Measurements from ENCODE around the gene ARFIP1.

The ARFIP1 gene

DNA sequence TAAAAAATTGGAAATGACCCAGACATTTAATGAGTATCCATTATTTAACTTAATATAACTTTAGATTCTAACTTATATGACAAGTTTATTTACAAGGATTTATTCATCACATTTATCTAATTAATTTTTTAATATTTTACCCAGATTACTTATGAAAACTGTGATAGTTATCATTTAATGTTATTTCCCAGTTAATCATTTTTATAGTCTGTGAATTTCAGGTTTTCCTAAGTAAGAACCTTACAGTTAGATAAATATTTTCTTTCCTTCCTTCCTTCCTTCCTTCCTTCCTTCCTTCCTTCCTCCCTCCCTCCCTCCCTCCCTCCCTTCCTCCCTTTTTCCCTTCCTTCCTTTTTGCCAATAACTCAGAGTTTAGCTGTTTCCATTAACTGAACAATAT is 141.5 kb downstream of the ARFIP1 start:
- H3K4ac ChIP-seq (ENCODE audit: low read depth, low read length), result no peak overlapping the region
- no peak for DNase-seq
- no peak overlapping the region for H2BK5ac ChIP-seq (ENCODE audit: low read length)
- H4K8ac ChIP-seq (ENCODE audit: low read depth, low read length), result no peak overlapping the region
- no peak overlapping the region for H3K4me2 ChIP-seq (ENCODE audit: low read length)
- H3K9ac ChIP-seq (ENCODE audit: low read length), result no peak overlapping the region
- H3K4me1 ChIP-seq (ENCODE audit: control insufficient read depth, low read depth, low read length), result no peaks in the 10 kb centered on the region
- H3K79me1 ChIP-seq (ENCODE audit: low read length), result no peaks in the 10 kb centered on the region
- H3K56ac ChIP-seq (ENCODE audit: low read length), result no peak overlapping the region
- no peak overlapping the region for H4K5ac ChIP-seq (ENCODE audit: low read length)
- no peak overlapping the region for H3K23ac ChIP-seq (ENCODE audit: low read length)
- no peak overlapping the region for H2BK120ac ChIP-seq (ENCODE audit: low read depth, low read length)
- H2BK15ac ChIP-seq (replicated peaks; ENCODE audit: low read depth), result no peak overlapping the region
- no peak overlapping the region for H3K18ac ChIP-seq (ENCODE audit: low read length)
- H3K27me3 ChIP-seq (ENCODE audit: insufficient read depth, low read length, poor library complexity), result no peaks in the 10 kb centered on the region
- H3K79me2 ChIP-seq (ENCODE audit: control insufficient read depth, insufficient read depth, low read length), result no peaks in the 10 kb centered on the region
- no peak overlapping the region for H2AK5ac ChIP-seq (ENCODE audit: low read length)
- no peaks in the 10 kb centered on the region for H3K36me3 ChIP-seq (ENCODE audit: control insufficient read depth, insufficient read depth, low read length)
- no peak overlapping the region for H3K27ac ChIP-seq (ENCODE audit: low read depth, low read length)
- no peak overlapping the region for H3K4me3 ChIP-seq (ENCODE audit: low read length)

DNA sequence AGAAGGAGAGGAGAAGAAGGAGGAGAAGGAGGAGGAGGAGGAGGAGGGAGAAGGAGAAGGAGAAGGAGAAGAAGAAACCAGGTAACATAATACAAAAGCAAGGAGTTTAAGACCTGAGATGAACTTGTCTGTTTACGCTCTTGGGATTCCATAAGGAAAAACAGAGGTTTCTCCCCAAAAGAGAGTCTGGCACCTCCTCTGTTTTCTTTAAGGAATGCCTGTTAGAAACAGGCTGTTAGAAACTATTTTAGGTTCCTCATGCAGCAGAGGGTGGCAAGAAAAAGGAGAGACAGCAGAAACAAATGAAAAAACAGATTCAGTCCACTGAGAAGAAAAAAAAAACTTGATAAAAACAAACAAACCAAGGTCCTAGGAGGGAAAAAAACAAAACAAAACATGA is 146.1 kb downstream of the ARFIP1 start:
- no peak overlapping the region for H4K5ac ChIP-seq (ENCODE audit: low read length)
- peak; percentile 53 for DNase-seq
- no CpG with 5 or more reads among the region's 1 CpG for WGBS (ENCODE audit: extremely low coverage, insufficient coverage, low lambda C conversion rate)
- H3K4me2 ChIP-seq (ENCODE audit: low read length), result no peak overlapping the region
- no peak overlapping the region for H2BK5ac ChIP-seq (ENCODE audit: low read length)
- H3K79me2 ChIP-seq (ENCODE audit: control insufficient read depth, insufficient read depth, low read length), result no peaks in the 10 kb centered on the region
- no peak overlapping the region for H2AK5ac ChIP-seq (ENCODE audit: low read length)
- H3K27me3 ChIP-seq (ENCODE audit: insufficient read depth, low read length, poor library complexity), result no peaks in the 10 kb centered on the region
- no peaks in the 10 kb centered on the region for H3K79me1 ChIP-seq (ENCODE audit: low read length)
- H3K56ac ChIP-seq (ENCODE audit: low read length), result no peak overlapping the region
- no peak overlapping the region for H2BK120ac ChIP-seq (ENCODE audit: low read depth, low read length)
- no peak overlapping the region for H3K27ac ChIP-seq (ENCODE audit: low read depth, low read length)
- H3K23ac ChIP-seq (ENCODE audit: low read length), result no peak overlapping the region
- peaks cover 7% of the 10 kb centered on the region for H3K4me1 ChIP-seq (ENCODE audit: control insufficient read depth, low read depth, low read length)
- no peak overlapping the region for H4K8ac ChIP-seq (ENCODE audit: low read depth, low read length)
- no peak overlapping the region for H3K4ac ChIP-seq (ENCODE audit: low read depth, low read length)
- no peak overlapping the region for H3K4me3 ChIP-seq (ENCODE audit: low read length)
- H2BK15ac ChIP-seq (replicated peaks; ENCODE audit: low read depth), result no peak overlapping the region
- no peak overlapping the region for H3K9ac ChIP-seq (ENCODE audit: low read length)
- no peak overlapping the region for H3K18ac ChIP-seq (ENCODE audit: low read length)
- no peaks in the 10 kb centered on the region for H3K36me3 ChIP-seq (ENCODE audit: control insufficient read depth, insufficient read depth, low read length)

DNA sequence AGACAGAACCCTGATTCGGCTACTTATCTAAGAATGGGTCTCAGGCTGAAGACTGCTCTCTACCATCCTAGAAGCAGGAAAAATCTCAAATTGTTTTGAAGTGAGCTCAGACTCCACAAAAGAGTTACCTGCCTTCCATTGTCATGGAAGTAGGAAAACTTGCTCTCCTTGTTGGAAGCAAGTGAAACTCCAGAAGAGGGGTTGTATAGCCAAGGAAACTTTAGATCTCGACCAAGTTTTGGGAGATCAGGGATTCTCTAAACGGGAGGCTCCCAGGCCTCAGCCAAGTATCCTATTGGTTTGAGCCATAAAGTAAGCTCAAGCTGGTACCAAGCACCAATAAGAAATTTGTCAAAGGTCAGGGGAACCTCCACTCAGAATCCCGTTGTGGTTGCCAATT is 147.2 kb downstream of the ARFIP1 start:
- Histone ChIP-seq H4K8ac (ENCODE audit: low read depth, low read length) (no peak overlapping the region), H3K23ac (ENCODE audit: low read length) (no peak overlapping the region), H2AK5ac (ENCODE audit: low read length) (no peak overlapping the region), H3K18ac (ENCODE audit: low read length) (no peak overlapping the region), H2BK120ac (ENCODE audit: low read depth, low read length) (no peak overlapping the region), H3K4ac (ENCODE audit: low read depth, low read length) (no peak overlapping the region), H4K5ac (ENCODE audit: low read length) (no peak overlapping the region), H3K79me1 (ENCODE audit: low read length) (no peaks in the 10 kb centered on the region), H3K9ac (ENCODE audit: low read length) (no peak overlapping the region), H3K27me3 (ENCODE audit: insufficient read depth, low read length, poor library complexity) (no peaks in the 10 kb centered on the region), H3K79me2 (ENCODE audit: control insufficient read depth, insufficient read depth, low read length) (no peaks in the 10 kb centered on the region), H3K27ac (ENCODE audit: low read depth, low read length) (no peak overlapping the region), H3K4me3 (ENCODE audit: low read length) (no peak overlapping the region), H2BK5ac (ENCODE audit: low read length) (no peak overlapping the region), H3K4me2 (ENCODE audit: low read length) (no peak overlapping the region), H2BK15ac (replicated peaks; ENCODE audit: low read depth) (no peak overlapping the region), H3K4me1 (ENCODE audit: control insufficient read depth, low read depth, low read length) (peaks cover 7% of the 10 kb centered on the region), H3K56ac (ENCODE audit: low read length) (no peak overlapping the region), H3K36me3 (ENCODE audit: control insufficient read depth, insufficient read depth, low read length) (no peaks in the 10 kb centered on the region)
- DNase-seq, result peak; percentile 74
- no CpG with 5 or more reads among the region's 4 CpGs for WGBS (ENCODE audit: extremely low coverage, insufficient coverage, low lambda C conversion rate)

DNA sequence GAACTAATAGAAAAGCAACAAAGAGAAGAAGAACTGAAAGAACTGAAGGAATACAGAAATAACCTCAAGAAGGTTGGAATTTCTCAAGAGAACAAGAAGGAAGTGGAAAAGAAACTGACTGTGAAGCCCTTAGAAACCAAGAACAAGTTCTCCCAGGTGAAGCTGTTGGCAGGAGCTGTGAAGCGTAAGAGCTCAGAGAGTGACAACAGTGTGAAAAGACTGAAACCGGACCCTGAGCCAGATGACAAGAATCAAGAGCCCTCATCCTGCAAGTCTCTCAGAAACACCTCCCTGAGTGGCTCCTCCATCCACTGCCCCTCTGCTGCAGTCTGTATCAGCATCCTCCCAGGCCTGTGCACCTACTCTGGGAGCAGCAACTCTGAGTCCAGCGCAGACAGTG is 148.0 kb downstream of the ARFIP1 start:
- no peaks in the 10 kb centered on the region for H3K27me3 ChIP-seq (ENCODE audit: insufficient read depth, low read length, poor library complexity)
- no CpG with 5 or more reads among the region's 3 CpGs for WGBS (ENCODE audit: extremely low coverage, insufficient coverage, low lambda C conversion rate)
- H4K5ac ChIP-seq (ENCODE audit: low read length), result no peak overlapping the region

DNA sequence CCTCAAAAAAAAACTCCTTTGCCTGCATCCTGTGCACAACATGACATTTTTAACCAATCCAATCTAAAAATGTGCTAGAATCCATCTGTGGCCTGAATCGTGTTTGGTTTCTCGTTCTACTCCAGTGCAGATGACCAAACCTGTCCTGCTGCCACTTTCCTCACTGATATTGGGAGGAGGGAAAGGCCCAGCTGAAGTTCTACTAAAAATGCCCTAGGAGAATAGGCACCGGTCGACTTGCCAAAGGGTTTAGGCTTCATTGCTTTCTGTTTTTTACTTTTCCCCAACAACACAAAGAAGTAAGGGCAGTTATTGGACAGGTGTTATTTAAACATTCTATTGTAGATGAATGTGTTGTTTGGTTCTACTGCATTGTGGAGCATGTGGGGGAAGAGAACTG is 148.5 kb downstream of the ARFIP1 start:
- Histone ChIP-seq H3K18ac (ENCODE audit: low read length) (no peak overlapping the region), H2BK15ac (replicated peaks; ENCODE audit: low read depth) (no peak overlapping the region), H4K5ac (ENCODE audit: low read length) (no peak overlapping the region), H3K4me1 (ENCODE audit: control insufficient read depth, low read depth, low read length) (peaks cover 7% of the 10 kb centered on the region), H3K27me3 (ENCODE audit: insufficient read depth, low read length, poor library complexity) (no peaks in the 10 kb centered on the region), H3K79me1 (ENCODE audit: low read length) (no peaks in the 10 kb centered on the region), H3K4me2 (ENCODE audit: low read length) (no peak overlapping the region), H3K36me3 (ENCODE audit: control insufficient read depth, insufficient read depth, low read length) (no peaks in the 10 kb centered on the region), H3K23ac (ENCODE audit: low read length) (no peak overlapping the region), H2BK5ac (ENCODE audit: low read length) (no peak overlapping the region), H3K4me3 (ENCODE audit: low read length) (no peak overlapping the region), H3K27ac (ENCODE audit: low read depth, low read length) (no peak overlapping the region), H3K56ac (ENCODE audit: low read length) (no peak overlapping the region), H3K9ac (ENCODE audit: low read length) (no peak overlapping the region), H2AK5ac (ENCODE audit: low read length) (no peak overlapping the region), H3K79me2 (ENCODE audit: control insufficient read depth, insufficient read depth, low read length) (no peaks in the 10 kb centered on the region), H4K8ac (ENCODE audit: low read depth, low read length) (no peak overlapping the region), H2BK120ac (ENCODE audit: low read depth, low read length) (no peak overlapping the region), H3K4ac (ENCODE audit: low read depth, low read length) (no peak overlapping the region)
- no peak for DNase-seq
- no CpG with 5 or more reads among the region's 4 CpGs for WGBS (ENCODE audit: extremely low coverage, insufficient coverage, low lambda C conversion rate)

More for the DNA sequence above, 148.0 kb downstream of the ARFIP1 start:
- Histone ChIP-seq H3K9ac (ENCODE audit: low read length) (no peak overlapping the region), H3K56ac (ENCODE audit: low read length) (no peak overlapping the region), H3K4me1 (ENCODE audit: control insufficient read depth, low read depth, low read length) (peaks cover 7% of the 10 kb centered on the region), H3K79me1 (ENCODE audit: low read length) (no peaks in the 10 kb centered on the region), H4K8ac (ENCODE audit: low read depth, low read length) (no peak overlapping the region), H2AK5ac (ENCODE audit: low read length) (no peak overlapping the region), H2BK5ac (ENCODE audit: low read length) (no peak overlapping the region), H2BK15ac (replicated peaks; ENCODE audit: low read depth) (no peak overlapping the region), H3K18ac (ENCODE audit: low read length) (no peak overlapping the region), H3K23ac (ENCODE audit: low read length) (no peak overlapping the region), H3K79me2 (ENCODE audit: control insufficient read depth, insufficient read depth, low read length) (no peaks in the 10 kb centered on the region), H3K4me2 (ENCODE audit: low read length) (no peak overlapping the region), H3K27ac (ENCODE audit: low read depth, low read length) (no peak overlapping the region), H3K4me3 (ENCODE audit: low read length) (no peak overlapping the region), H3K36me3 (ENCODE audit: control insufficient read depth, insufficient read depth, low read length) (no peaks in the 10 kb centered on the region), H3K4ac (ENCODE audit: low read depth, low read length) (no peak overlapping the region), H2BK120ac (ENCODE audit: low read depth, low read length) (no peak overlapping the region)
- no peak for DNase-seq

DNA sequence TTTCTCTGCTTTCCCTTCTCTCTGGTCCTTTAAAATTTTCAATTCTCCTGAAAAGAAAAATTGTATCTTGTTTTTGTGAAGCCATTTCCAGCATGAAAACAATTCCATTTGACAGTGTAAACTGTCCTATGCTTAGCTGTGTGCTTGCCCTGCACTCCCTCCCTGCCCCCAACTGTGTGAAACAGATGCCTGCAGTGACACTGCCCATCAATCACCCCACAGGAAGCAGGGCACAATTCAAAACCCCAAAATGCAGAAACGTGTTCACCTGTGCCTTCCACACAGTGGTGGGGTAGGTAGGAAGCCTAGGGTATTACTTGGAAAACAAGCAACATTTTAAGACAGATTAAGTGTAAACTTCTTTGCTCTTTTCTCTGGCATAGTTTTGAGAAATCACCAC is 150.1 kb downstream of the ARFIP1 start:
- Histone ChIP-seq H3K4me3 (ENCODE audit: low read length) (no peak overlapping the region), H3K79me1 (ENCODE audit: low read length) (no peaks in the 10 kb centered on the region), H3K36me3 (ENCODE audit: control insufficient read depth, insufficient read depth, low read length) (no peaks in the 10 kb centered on the region), H4K5ac (ENCODE audit: low read length) (no peak overlapping the region), H3K9ac (ENCODE audit: low read length) (no peak overlapping the region), H3K23ac (ENCODE audit: low read length) (no peak overlapping the region), H3K56ac (ENCODE audit: low read length) (no peak overlapping the region), H3K4me1 (ENCODE audit: control insufficient read depth, low read depth, low read length) (peaks cover 7% of the 10 kb centered on the region), H3K79me2 (ENCODE audit: control insufficient read depth, insufficient read depth, low read length) (no peaks in the 10 kb centered on the region), H3K4me2 (ENCODE audit: low read length) (no peak overlapping the region), H2BK120ac (ENCODE audit: low read depth, low read length) (no peak overlapping the region), H3K27me3 (ENCODE audit: insufficient read depth, low read length, poor library complexity) (no peaks in the 10 kb centered on the region), H3K4ac (ENCODE audit: low read depth, low read length) (no peak overlapping the region), H3K18ac (ENCODE audit: low read length) (no peak overlapping the region), H2BK15ac (replicated peaks; ENCODE audit: low read depth) (no peak overlapping the region), H3K27ac (ENCODE audit: low read depth, low read length) (no peak overlapping the region), H2AK5ac (ENCODE audit: low read length) (no peak overlapping the region), H4K8ac (ENCODE audit: low read depth, low read length) (no peak overlapping the region), H2BK5ac (ENCODE audit: low read length) (no peak overlapping the region)
- WGBS (ENCODE audit: extremely low coverage, insufficient coverage, low lambda C conversion rate), result no CpG with 5 or more reads among the region's 1 CpG
- no peak for DNase-seq
